Esophagus muscularis mucosa (tissue), 4 donors: ENCODE results near the gene VKORC1L1.

Experiments
- EP300 ChIP-seq: sonication (generic); formaldehyde crosslinking; IDR thresholded peaks from one replicate; pipeline ENCODE4 v1.6.1; 2017; ENCODE audit warnings: antibody characterized with exemption
- POLR2A ChIP-seq: fragments of 450-650 bp; IDR thresholded peaks from one replicate; pipeline ENCODE4 v1.6.1; 2017; ENCODE audit warnings: antibody characterized with exemption, moderate library complexity, mild to moderate bottlenecking, low read depth
- TF ChIP-seq, protein P1 (sequence below), 3 experiments: fragments of 200-600 bp in 2 of 3; fragments of 450-650 bp in 1 of 3; sonication (generic) in 2 of 3; IDR thresholded peaks; one replicate each; pipeline ENCODE4 v1.5.1; 2017 to 2019; ENCODE audit warnings: antibody characterized with exemption in 3 of 3, mild to moderate bottlenecking in 2 of 3, moderate library complexity in 1 of 3

DNA sequence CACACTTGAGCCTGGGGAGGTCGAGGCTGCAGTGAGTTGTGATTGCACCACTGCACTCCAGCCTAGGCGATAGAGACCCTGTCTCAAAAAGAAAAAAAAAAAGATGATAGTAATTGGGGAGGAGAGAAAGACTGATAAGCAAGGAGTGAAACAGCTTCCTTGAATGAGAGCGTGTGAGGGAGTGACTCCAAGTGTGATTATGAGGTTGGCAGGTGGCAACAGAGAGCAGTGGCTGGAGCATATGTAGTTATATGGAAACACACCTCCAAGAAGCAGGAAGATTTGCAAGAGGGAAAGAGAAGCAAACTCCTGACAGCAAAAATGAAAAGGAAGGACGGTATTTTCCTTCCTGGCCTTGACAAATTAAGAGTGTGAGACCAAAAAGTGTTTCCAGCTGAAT, 50.4 kb downstream of the VKORC1L1 start:
- no peak for TF ChIP-seq POLR2A
- TF ChIP-seq, protein P1, sequence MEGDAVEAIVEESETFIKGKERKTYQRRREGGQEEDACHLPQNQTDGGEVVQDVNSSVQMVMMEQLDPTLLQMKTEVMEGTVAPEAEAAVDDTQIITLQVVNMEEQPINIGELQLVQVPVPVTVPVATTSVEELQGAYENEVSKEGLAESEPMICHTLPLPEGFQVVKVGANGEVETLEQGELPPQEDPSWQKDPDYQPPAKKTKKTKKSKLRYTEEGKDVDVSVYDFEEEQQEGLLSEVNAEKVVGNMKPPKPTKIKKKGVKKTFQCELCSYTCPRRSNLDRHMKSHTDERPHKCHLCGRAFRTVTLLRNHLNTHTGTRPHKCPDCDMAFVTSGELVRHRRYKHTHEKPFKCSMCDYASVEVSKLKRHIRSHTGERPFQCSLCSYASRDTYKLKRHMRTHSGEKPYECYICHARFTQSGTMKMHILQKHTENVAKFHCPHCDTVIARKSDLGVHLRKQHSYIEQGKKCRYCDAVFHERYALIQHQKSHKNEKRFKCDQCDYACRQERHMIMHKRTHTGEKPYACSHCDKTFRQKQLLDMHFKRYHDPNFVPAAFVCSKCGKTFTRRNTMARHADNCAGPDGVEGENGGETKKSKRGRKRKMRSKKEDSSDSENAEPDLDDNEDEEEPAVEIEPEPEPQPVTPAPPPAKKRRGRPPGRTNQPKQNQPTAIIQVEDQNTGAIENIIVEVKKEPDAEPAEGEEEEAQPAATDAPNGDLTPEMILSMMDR (IDR thresholded peaks at IDR 0.05), result no peak
- no peak for TF ChIP-seq EP300
